NK-92 treated with Interleukin-12 subunit alpha and Interleukin-12 subunit beta, amount 100 ng/mL, for 24 hours (cell line): Measurements from ENCODE around the gene ZNF625.
A peak's percentile ranks its signal among the peaks of the same experiment; 100 is the strongest.

Experiments
- DNase-seq: peaks from one replicate; lab custom pipeline; 2025; lab: John Stamatoyannopoulos, UW

Gene ZNF625

GRCh38 chr19:12156223-12157058, at the start of gene ZNF625:
Gene ZNF625 (minus strand): TSS chr19:12156734. CDS start chr19:12156558, 176 bp downstream.
- DNase-seq: no peak

- DNase-seq: no peak
These were observed 48.8 kb upstream of the ZNF625 start for GRCh38 chr19:12205296-12205695.

DNA sequence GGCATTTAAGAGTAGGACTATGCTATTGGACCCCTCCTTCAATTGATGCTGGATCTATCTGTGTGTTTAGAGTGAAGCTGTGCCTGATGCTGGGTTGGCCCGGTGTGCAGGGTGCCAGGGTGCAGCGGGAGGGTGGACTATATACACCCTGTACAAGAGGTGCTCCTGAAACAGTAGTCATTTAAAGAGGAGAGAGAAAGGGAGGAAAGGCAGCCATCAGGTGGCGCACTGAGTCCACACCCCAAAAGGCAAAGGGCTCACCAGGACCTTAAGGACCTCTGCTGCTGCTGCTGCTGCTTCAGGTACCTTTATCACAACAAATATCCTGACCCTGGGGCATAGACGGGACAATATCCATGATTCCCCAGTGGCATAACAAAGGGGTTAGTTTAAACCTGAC, 45.7 kb upstream of the ZNF625 start:
- DNase-seq: no peak

GRCh38 chr19:12199757-12200419, 43.4 kb upstream of the ZNF625 start:
- no peak for DNase-seq

- no peak for DNase-seq
These were observed 41.6 kb upstream of the ZNF625 start for GRCh38 chr19:12198136-12198535.

- DNase-seq: no peak
These were observed 38.5 kb upstream of the ZNF625 start for GRCh38 chr19:12194827-12195731.

- DNase-seq: no peak
These were observed 31.1 kb upstream of the ZNF625 start for GRCh38 chr19:12187625-12188024.

DNA sequence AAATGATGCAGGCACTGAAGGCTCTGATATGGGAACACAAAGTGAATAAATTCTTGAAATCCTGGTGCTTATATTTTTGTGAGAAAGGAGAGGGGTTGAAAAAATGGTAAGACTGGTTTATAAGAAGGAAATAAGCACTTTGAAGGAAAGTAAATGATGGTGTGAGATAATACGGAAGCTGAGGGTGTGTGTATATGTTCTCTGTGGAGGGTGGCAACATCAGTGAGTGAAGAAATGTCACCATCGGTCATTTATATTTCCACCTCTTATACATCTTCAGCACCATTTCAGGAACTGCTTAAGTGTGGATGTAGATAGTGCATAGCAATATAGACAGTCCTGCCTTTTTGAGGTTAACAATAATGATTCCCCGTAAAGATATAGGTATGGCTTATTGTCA, 23.8 kb upstream of the ZNF625 start:
- no peak for DNase-seq

DNA sequence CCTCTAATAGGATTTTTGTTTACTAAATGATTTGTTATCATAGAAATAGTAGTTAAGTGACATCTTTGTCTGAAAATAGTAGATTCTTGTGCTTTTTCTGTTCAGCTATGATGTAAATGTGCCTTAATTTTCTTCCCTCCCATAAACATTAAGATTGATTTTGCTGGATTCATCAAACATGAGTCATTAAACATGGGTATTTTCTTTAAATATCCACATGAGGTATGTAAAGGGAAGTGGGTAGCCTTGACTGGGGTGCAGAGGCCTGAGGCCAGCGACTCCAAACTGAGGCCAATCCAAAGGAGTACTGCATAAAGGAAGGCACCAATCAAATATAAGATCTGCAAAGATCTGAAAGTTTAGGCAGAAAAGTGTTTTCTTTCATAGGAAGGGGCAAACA, 10.1 kb upstream of the ZNF625 start:
- no peak for DNase-seq

DNA sequence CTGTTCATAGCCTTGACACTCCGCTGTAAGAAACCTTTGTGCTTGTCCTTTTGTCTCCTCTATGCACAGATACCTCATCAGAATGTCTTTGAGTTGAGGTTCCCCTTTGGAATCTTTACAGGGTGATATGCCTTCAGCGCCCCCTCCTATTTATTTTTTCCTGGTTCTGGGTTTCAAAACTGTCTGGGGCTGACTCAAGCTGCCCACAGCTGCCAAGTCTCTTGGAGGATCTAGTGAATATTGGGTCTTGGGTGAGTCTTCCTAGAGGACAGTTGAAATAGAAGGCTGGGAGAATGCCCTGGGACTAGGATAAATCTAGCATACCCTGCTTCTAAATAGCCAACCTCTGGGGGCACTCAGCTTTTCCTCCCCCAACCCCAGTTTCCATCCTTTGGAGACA, 7.3 kb upstream of the ZNF625 start:
- no peak for DNase-seq

- peak; percentile 80 for DNase-seq
These were observed 6.6 kb upstream of the ZNF625 start, which contains the start of gene ZNF136 for GRCh38 chr19:12162882-12163806. Gene ZNF136 (plus strand): TSS chr19:12163096. CDS start chr19:12163204, 108 bp downstream.

DNA sequence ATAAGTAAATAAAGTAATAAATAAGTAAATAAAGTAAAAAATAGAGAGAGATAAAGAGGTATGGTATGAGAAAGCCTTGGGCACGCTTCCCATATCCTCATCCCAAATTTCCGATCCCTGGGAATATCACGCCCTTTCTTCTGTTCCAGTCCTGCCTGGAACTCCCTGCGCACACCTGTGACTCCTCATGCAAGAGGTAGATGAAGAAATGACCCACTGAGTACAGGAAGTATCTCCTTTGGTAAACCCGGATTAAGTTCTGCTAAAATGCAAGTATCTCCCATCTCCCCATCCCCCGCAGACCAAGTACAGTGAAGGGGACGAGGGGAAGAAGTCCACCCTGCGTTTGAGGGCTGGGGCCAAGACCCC, 6.0 kb upstream of the ZNF625 start:
- DNase-seq: no peak

DNA sequence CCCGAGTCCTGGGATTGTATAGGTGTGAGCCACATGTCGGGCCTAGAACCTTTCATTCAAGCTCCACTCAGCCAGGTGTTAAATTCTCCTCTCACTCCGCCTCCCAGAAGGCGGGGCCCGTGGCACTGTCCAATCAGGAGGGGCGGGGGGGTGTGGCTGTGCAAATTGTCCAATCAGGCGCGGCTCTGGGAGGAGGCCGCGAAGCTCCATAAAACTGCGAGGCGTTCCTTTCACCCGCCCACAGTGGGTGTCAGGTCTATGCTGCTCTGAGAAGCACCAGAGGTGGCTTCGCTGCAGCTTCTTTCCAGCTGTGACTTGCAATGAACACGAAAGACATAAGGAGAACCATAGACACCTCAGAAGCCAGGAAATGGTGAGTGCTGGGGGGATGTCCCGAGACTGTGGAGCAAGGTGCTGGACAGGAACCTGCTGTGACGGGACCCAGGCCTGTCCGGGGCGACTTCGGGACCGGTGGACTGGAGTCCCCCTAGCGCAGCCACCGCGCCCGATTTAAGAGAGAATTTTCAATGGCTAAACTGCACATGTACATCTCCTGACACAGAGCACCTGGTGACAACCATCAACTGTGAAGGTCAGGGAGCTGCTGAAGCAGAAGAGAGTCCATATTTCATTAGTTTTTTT, 3.4 kb upstream of the ZNF625 start:
- DNase-seq: no peak

DNA sequence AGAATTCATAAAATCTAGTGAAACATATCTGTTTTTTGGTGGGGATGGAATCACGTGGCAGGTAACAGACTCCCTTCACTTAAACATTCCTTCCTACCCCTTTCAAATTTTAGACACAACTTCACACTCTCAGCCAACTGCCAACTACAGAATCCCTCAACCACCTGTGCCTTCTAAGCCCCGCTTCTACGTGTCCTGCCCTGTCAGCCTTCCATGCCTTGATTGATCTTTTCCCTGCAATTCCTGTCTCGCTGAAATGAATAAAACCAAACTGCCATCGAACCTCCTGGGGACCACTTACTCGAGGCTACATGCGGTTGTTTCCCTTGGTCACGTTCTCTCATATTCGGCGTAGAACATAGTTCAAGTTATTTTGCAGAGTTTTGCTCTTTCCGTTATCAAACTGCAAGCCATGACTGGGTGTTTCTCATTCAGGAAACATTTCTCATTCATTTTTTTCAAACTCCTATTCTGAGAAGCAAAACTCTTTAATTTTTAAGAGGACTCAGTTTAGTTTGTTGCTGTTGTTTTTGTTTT, 1.1 kb downstream of the ZNF625 start:
- no peak for DNase-seq

DNA sequence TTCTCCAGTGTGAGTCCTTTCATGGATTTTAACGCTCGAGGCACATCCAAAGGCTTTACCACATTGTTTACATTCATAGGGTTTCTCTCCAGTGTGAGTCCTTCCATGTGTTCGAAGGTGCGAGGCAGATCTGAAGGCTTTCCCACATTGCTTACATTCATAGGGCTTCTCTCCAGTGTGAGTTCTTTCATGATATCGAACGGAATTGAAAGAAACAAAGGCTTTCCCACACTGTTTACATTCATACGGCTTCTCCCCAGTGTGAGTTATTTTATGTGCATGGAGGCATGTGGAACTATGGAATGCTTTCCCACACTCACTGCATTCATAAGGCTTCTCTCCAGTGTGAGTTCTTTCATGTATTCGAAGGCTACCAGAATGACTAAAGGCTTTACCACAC, 11.2 kb downstream of the ZNF625 start:
- DNase-seq: no peak

DNA sequence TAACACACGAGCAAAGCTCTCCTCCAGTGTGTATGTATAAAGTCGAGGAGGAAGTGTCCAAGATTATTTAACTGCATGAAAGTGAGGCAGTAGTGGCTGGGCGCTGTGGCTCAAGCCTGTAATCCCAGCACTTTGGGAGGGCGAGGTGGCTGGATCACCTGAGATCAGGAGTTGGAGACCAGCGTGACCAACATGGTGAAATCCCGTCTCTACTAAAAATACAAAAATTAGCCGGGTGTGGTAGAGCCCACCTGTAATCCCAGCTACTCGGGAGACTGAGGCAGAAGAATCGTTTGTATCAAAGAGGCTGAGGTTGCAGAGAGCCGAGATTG, 15.2 kb downstream of the ZNF625 start:
- DNase-seq: no peak

DNA sequence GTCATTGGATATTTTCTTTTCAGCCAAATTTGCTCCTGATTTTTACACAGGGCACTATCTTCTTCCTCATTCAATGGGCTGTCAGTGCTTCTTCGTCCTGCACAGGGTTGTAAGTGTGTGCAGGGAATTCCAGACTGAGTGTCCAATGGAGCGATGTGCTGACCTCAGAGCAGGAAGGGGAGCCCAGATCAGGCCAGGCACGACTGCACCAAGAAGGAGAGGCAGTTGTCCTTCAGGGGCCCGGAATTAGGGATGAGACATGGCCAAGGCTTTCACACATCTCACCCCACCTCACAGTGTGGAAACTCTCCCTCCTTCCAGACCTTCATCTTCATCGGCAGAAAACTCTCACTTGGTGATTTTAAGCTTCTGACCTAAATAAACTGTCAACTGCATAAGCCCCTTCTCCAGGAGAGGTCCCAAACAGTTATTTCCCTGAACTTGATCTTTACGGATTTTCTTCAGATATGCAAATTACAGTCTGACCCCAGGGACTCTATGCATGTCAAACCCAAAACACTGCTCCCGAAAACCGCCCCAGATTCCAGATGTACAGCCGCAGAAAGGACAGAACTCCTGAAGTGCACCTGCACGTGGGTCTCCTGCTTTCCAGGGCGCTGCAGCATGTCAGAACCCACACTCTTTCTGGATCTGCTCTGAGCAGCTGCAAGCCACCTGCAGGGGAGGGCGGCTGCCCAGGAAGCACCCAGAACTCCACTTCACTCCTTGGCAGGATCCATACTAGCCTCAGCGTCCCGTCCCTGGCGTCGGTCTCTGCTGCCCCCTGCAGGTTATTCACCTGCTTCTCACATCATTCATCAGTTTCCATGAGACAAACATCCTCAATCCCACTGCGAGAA, 15.8 kb downstream of the ZNF625 start:
- DNase-seq: peak; percentile 45

- DNase-seq: peak; percentile 85
These were observed 16.5 kb downstream of the ZNF625 start, which contains the start of gene ZNF20 for GRCh38 chr19:12139885-12140544. Gene ZNF20 (minus strand): TSS chr19:12140350. CDS start chr19:12140182, 168 bp downstream.

GRCh38 chr19:12139269-12139668, 17.3 kb downstream of the ZNF625 start:
- no peak for DNase-seq
